A673 (cell line): Measurements from ENCODE around the gene LRRC10.

ENCODE experiments used
- EZH2 ChIP-seq: fragments of 200-600 bp; sonication (generic); IDR thresholded peaks from 2 replicates; pipeline ENCODE4 v1.6.1; 2017; ENCODE audit warnings: borderline replicate concordance, low read depth, mild to moderate bottlenecking, mixed read lengths, antibody characterized with exemption, low read length; ENCODE audit not compliant: poor library complexity, severe bottlenecking
- TF ChIP-seq, protein P1 (sequence below): fragments of 300-800, 200-600 bp; sonication (generic); conservative IDR thresholded peaks from 2 replicates; pipeline ENCODE4 v1.5.1; 2017; ENCODE audit warnings: low read depth, mild to moderate bottlenecking, antibody characterized with exemption, low read length, moderate library complexity, mixed read lengths

DNA sequence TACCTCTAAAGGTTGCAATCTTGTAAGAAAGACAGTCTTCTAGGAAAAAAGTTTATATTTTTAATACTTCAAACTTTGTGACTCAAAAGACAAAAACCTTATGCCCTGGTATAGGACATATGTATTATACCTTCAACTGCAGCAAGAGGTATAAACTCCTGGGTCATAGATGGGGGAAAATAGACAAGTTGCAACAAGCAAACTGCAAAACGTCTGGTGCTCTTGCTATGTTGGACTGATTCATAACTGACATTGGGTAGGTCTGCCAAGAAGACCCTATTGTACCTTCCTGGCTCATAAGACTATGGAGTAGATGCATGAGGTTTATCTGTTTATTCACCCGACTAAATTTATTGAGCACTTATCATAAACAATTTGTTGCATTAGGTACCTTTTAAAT lies 47.5 kb upstream of the LRRC10 start:
- TF ChIP-seq, protein P1, sequence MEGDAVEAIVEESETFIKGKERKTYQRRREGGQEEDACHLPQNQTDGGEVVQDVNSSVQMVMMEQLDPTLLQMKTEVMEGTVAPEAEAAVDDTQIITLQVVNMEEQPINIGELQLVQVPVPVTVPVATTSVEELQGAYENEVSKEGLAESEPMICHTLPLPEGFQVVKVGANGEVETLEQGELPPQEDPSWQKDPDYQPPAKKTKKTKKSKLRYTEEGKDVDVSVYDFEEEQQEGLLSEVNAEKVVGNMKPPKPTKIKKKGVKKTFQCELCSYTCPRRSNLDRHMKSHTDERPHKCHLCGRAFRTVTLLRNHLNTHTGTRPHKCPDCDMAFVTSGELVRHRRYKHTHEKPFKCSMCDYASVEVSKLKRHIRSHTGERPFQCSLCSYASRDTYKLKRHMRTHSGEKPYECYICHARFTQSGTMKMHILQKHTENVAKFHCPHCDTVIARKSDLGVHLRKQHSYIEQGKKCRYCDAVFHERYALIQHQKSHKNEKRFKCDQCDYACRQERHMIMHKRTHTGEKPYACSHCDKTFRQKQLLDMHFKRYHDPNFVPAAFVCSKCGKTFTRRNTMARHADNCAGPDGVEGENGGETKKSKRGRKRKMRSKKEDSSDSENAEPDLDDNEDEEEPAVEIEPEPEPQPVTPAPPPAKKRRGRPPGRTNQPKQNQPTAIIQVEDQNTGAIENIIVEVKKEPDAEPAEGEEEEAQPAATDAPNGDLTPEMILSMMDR = no peak
- no peak for TF ChIP-seq EZH2
